ENCODE data around the gene PHACTR4.

DNA sequence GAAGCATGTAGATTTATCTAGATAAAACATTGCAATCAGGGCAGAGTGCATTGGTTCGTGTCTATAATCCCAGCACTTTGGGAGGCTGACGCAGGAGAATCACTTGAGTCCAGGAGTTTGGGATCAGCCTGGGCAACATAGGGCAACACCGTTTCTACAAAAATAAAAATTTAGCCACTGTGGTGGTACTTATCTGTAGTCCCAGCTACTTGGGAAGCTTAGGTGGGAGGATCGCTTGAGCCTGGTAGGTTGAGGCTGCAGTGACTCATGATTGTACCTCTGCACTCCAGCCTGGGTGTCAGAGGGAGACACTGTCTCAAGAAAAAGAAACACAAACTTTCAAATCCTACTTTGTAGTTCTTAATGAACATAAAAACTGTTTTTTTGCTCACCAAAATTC is 72.1 kb downstream of the PHACTR4 start:
- no peak for TF ChIP-seq RNF2 (IDR thresholded peaks at IDR 0.05; ENCODE audit: borderline replicate concordance, low read depth, low read length, missing control alignments, poor library complexity, severe bottlenecking)
- TF ChIP-seq POLR2A (IDR thresholded peaks at IDR 0.05; ENCODE audit: control extremely low read depth in 1 of 2, low read depth in 2 of 2, low read length in 2 of 2), result no peak
- no peak for TF ChIP-seq ASH2L (IDR thresholded peaks at IDR 0.05; ENCODE audit: low read length)
- TF ChIP-seq, protein P1, sequence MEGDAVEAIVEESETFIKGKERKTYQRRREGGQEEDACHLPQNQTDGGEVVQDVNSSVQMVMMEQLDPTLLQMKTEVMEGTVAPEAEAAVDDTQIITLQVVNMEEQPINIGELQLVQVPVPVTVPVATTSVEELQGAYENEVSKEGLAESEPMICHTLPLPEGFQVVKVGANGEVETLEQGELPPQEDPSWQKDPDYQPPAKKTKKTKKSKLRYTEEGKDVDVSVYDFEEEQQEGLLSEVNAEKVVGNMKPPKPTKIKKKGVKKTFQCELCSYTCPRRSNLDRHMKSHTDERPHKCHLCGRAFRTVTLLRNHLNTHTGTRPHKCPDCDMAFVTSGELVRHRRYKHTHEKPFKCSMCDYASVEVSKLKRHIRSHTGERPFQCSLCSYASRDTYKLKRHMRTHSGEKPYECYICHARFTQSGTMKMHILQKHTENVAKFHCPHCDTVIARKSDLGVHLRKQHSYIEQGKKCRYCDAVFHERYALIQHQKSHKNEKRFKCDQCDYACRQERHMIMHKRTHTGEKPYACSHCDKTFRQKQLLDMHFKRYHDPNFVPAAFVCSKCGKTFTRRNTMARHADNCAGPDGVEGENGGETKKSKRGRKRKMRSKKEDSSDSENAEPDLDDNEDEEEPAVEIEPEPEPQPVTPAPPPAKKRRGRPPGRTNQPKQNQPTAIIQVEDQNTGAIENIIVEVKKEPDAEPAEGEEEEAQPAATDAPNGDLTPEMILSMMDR (IDR thresholded peaks at IDR 0.05; ENCODE audit: control extremely low read depth in 1 of 3, insufficient read depth in 1 of 3, low read depth in 1 of 3, low read length in 3 of 3), result no peak
- TF ChIP-seq, protein P2, sequence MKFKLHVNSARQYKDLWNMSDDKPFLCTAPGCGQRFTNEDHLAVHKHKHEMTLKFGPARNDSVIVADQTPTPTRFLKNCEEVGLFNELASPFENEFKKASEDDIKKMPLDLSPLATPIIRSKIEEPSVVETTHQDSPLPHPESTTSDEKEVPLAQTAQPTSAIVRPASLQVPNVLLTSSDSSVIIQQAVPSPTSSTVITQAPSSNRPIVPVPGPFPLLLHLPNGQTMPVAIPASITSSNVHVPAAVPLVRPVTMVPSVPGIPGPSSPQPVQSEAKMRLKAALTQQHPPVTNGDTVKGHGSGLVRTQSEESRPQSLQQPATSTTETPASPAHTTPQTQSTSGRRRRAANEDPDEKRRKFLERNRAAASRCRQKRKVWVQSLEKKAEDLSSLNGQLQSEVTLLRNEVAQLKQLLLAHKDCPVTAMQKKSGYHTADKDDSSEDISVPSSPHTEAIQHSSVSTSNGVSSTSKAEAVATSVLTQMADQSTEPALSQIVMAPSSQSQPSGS (IDR thresholded peaks at IDR 0.05; ENCODE audit: low read length), result no peak
- TF ChIP-seq POLR2AphosphoS5 (IDR thresholded peaks at IDR 0.05; ENCODE audit: low read depth, low read length), result no peak

Measured in H1 (cell line).